ENCODE measurements around the gene EVI2B.
"Not testable (repeated sequence)": the region's sequence is repeated elsewhere in the genome, so short reads cannot be mapped to it uniquely, and the experiment has no call there.

EVI2B gene, protein sequence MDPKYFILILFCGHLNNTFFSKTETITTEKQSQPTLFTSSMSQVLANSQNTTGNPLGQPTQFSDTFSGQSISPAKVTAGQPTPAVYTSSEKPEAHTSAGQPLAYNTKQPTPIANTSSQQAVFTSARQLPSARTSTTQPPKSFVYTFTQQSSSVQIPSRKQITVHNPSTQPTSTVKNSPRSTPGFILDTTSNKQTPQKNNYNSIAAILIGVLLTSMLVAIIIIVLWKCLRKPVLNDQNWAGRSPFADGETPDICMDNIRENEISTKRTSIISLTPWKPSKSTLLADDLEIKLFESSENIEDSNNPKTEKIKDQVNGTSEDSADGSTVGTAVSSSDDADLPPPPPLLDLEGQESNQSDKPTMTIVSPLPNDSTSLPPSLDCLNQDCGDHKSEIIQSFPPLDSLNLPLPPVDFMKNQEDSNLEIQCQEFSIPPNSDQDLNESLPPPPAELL

DNA sequence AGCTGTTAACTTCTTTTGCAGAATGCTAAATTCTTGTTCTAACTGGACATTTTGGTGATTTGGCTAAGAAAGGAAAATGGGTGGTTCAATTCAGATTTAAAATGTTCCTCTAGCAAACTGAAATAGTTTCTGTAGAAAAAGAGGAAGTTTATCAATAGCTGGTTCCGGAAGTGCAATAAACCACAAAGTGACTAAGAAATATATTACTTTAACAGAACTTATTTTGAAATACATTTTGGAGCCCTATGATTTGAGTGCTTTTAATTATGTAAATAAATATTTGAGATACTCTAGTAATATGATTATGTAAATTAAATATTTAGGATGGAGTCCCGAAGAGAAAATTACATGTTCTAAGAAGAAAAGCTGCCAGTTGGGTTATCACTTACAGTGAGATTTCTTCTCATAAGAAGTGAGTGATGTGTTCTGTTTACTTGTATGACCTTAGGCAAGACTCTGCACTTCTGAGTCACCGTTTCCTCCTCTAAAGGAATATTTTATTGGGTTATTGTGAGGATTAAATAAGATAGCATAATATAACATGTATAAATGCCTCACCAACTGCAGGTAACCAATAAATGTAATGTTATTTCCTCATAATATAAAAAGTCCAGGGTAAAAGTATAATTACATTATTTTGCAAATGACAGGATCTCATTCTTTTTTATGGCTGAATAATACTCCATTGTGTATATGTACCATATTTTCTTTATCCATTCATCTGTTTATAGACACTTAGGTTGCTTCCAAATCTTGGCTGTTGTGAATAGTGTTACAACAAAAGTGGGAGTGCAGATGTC lies at the start of gene EVI2B:
Gene EVI2B (minus strand): TSS at position 73 of the 800 bp plus-strand sequence. CDS start 8,445 bp downstream, outside the sequence.
- peak; percentile 45 for DNase-seq (ENCODE audit: low read depth)
- TF ChIP-seq, protein P1, sequence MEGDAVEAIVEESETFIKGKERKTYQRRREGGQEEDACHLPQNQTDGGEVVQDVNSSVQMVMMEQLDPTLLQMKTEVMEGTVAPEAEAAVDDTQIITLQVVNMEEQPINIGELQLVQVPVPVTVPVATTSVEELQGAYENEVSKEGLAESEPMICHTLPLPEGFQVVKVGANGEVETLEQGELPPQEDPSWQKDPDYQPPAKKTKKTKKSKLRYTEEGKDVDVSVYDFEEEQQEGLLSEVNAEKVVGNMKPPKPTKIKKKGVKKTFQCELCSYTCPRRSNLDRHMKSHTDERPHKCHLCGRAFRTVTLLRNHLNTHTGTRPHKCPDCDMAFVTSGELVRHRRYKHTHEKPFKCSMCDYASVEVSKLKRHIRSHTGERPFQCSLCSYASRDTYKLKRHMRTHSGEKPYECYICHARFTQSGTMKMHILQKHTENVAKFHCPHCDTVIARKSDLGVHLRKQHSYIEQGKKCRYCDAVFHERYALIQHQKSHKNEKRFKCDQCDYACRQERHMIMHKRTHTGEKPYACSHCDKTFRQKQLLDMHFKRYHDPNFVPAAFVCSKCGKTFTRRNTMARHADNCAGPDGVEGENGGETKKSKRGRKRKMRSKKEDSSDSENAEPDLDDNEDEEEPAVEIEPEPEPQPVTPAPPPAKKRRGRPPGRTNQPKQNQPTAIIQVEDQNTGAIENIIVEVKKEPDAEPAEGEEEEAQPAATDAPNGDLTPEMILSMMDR (conservative IDR thresholded peaks at IDR 0.05; ENCODE audit: low read length), result no peak
- H3K4me3 ChIP-seq (ENCODE audit: low read length), result no peak within 1 kb of the TSS

DNA sequence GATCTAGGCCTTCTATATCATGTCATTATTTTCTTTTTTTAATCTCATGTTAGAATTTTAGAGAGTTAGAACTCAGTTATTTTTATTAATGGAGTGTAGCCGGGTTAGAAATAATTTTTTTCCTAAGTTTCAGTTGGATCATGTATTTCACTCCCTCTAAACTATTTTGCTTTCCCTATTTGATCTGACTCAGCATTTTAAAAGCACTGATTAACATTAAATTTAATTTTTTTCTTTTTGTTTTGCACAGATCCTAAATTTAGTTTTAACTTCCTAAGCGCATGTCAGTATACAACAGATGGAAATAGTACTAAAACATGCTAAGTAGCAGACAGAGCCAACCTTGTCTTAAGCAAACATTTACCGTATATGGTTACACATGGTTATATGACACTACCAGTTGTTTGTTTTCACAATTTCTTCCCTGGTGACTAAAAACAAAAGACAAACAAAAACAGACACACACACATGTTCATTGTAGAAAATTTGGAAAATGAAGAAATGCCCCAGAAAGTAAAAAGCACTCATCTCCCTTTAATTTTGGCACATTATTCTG lies 44.1 kb upstream of the EVI2B start:
- H3K4me3 ChIP-seq (ENCODE audit: low read length), result no peak overlapping the region
- peak; percentile 23 for DNase-seq (ENCODE audit: low read depth)
- TF ChIP-seq, protein P1 (conservative IDR thresholded peaks at IDR 0.05; ENCODE audit: low read length), result no peak

DNA sequence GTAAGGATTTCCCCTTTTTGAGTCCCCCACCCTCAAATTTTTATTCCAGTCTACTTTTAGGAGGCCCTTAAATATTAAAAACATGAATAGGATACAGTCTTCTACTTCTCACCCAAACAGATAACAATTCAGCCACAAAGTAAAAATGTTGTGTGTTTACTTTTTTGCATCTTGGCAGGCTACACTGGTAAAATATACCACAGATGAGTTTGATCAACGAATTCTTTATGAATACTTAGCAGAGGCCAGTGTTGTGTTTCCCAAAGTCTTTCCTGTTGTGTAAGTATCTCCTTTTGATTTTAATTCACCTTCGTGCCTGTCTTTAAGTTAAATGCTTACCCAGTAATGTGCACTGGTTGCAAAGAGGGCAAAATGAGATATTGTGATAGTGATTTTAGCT lies 43.2 kb upstream of the EVI2B start:
- peak; percentile 12 for DNase-seq (ENCODE audit: low read depth)
- TF ChIP-seq, protein P1 (conservative IDR thresholded peaks at IDR 0.05; ENCODE audit: low read length), result no peak
- no peak overlapping the region for H3K4me3 ChIP-seq (ENCODE audit: low read length)

DNA sequence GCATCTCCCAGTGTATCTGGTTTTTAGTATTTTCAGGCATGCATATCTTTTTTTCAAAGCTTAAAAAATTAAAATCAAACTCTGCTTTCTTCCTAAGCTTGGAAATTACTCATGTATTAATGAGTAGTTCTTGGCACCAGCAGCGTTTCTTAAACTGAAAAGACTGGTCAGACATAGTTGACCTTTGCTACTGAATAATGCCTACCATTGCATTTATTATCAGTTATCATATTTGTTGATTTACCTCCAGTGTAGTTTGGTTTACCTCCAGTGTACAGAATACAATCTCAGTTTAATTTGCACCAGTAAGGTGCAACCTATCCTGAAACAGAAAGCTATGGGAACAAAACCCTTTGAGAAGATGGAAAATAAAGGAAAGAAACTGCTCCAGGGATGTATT lies 42.1 kb upstream of the EVI2B start:
- no peak for DNase-seq (ENCODE audit: low read depth)
- TF ChIP-seq, protein P1 (conservative IDR thresholded peaks at IDR 0.05; ENCODE audit: low read length), result no peak
- no peak overlapping the region for H3K4me3 ChIP-seq (ENCODE audit: low read length)

DNA sequence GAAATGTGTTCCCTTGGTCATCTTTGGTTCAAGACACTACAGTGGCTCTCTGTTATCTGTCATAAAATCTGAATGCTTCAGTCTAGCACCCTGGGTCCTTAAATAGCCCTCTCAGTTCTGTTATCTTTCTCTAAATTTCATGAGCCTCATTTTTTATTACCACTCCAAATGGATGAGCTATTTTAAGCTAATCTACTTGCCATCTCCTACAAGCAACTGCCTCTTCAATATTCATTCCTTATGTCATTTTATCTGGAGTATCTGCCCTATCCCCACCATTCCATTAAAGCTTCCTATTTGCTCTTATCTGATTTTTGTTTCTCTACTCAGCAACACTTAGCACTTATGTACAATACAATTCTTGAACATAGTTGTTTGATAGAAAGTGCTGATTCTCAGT lies 35.6 kb upstream of the EVI2B start:
- H3K4me3 ChIP-seq (ENCODE audit: low read length), result no peak overlapping the region
- TF ChIP-seq, protein P1 (conservative IDR thresholded peaks at IDR 0.05; ENCODE audit: low read length), result no peak
- DNase-seq (ENCODE audit: low read depth), result no peak

DNA sequence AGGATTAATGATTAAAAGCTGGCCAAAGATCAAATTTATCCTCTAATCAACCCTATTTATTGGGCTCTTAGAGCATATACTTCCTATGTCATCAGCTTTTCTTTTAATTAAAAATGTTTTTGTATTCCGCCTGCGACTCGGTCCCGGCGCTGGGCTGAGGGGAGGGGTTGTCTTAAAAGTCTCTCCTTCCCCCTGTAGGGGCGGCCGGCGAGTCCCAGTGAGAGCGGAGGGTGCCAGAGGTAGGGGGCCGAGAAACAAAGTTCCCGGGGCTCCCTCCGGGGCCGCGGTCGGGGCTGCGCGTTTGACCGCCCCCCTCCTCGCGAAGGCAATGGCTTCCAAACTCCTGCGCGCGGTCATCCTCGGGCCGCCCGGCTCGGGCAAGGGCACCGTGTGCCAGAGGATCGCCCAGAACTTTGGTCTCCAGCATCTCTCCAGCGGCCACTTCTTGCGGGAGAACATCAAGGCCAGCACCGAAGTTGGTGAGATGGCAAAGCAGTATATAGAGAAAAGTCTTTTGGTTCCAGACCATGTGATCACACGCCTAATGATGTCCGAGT lies 31.4 kb upstream of the EVI2B start:
- H3K4me3 ChIP-seq (ENCODE audit: low read length); DNase-seq (ENCODE audit: low read depth): not testable (repeated sequence)

All from AG10803 (cell line).